ENCODE results near the gene LRRC49.

The LRRC49 gene

DNA sequence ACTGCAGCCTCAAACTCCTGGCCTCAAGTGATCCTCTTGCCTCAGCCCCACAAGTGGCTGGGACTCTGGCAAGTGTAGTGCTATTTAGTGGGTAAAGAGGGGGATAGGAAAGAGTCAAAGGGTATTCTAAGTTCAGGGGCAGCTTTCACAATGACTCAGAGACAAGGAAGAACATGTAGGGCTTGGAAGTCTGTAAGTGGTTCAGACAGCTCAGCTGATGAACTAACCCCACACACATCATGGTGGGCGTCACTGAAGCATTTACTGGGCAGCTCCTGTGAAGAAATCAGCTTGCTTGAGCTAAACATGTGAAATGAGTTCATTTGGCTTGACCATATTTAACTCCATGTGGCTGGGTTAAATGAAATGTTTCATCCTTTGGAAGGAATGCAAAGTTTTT lies 188.1 kb downstream of the LRRC49 start:
- no peak for TF ChIP-seq POLR2A (IDR thresholded peaks at IDR 0.05; ENCODE audit: low read depth, low read length)
- FAIRE-seq: no peak
- no peak for DNase-seq (ENCODE audit: insufficient read length, low spot score)

DNA sequence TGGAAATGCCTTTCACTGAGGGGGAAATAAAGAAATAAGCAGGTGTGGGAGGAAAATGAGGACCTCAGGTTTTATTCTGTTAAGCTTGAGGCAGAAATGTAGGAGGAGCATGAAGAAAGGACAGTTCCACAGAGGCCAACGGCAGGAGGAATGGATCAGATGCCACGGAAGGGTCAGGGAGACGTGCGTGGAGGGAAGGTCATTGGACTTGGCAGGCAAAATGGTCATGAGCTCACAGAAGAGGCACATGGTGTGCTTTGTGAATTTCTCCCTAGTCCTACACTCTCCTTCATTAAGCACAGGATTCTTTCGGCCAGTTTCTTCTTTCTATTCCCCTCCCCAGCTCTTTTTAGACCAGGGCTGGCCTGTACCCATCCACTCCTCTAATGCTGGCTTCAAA lies 190.2 kb downstream of the LRRC49 start:
- TF ChIP-seq POLR2A (IDR thresholded peaks at IDR 0.05; ENCODE audit: low read depth, low read length): no peak
- FAIRE-seq: no peak
- DNase-seq (ENCODE audit: insufficient read length, low spot score): no peak

DNA sequence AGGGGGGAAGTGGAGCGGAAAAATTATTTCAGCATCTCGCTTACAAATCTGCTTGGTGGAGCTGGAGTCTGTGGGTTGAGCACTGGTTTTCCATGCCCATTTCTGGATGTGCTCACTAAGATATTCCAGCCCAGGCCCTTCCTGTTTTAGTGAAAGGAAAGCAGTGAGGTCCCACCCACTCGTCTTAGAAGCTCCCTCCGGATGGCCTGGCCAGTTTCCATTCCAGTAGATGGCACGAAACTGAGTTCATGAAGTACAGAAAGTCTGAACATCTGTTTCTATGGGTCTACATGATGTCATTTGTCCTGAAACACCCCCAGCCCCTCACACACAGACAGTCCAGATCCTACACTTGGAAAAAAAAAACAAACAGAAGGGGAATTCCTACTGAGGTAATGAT lies 190.7 kb downstream of the LRRC49 start:
- FAIRE-seq (no peak), DNase-seq (ENCODE audit: insufficient read length, low spot score) (no peak)
- TF ChIP-seq POLR2A (IDR thresholded peaks at IDR 0.05; ENCODE audit: low read depth, low read length): no peak

DNA sequence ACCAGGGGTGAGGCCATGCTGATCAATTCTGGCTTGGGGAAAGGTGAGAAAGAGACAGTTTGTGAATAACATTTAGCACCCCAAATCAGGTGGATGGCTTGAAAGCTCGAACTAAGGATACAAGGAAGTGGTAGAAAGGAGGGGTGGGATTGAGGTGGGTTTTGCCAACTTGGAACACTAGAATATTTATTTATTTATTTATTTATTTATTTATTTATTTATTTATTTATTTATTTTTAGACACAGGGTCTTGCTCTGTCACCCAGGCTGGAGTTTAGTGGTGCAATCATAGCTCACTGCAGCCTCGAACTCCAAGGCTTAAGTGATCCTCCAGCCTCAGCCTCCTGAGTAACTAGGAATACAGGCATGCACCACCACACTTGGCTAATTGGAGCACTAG lies 191.6 kb downstream of the LRRC49 start:
- no peak for FAIRE-seq
- TF ChIP-seq POLR2A (IDR thresholded peaks at IDR 0.05; ENCODE audit: low read depth, low read length): no peak

DNA sequence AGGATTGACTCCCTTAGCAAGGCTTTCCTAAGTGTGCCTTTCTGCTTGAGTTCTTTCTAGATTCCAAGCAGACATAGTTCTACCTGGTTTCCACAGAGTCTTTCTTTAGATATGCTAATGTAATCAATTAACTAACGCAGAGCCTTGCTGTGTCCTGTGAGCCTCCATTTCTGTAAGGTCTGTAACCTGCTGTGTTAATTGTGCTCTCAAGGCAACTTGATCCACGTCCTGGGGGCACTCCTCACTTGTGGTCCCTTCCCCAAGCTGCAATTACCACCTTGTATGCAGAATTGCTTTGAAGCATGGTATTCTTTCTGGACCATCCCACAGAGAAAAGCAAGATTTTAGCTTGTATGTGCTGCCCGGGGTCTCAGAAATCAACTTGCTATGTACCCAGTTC lies 193.2 kb downstream of the LRRC49 start:
- DNase-seq (ENCODE audit: insufficient read length, low spot score): no peak
- TF ChIP-seq POLR2A (IDR thresholded peaks at IDR 0.05; ENCODE audit: low read depth, low read length): no peak
- no peak for FAIRE-seq

More for the DNA sequence above, 191.6 kb downstream of the LRRC49 start:
- DNase-seq (ENCODE audit: insufficient read length, low spot score): no peak

DNA sequence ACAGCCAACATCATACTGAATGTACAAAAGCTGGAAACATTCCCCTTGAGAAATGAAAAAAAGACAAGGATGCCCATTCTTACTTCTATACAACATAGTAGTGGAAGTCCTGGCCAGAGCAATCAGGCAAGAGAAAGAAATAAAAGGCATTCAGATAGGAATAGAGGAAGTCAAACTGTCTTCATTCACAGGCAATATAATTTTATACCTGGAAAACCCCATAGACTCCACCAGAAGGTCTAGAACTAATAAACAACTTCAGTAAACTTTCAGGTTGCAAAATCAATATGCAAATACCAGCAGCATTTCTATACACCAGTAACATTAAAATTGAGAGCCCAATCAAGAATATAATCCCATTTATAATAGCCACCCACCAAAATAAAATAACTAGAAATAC lies 195.5 kb downstream of the LRRC49 start:
- DNase-seq (ENCODE audit: insufficient read length, low spot score): no peak
- FAIRE-seq: no peak
- no peak for TF ChIP-seq POLR2A (IDR thresholded peaks at IDR 0.05; ENCODE audit: low read depth, low read length)

DNA sequence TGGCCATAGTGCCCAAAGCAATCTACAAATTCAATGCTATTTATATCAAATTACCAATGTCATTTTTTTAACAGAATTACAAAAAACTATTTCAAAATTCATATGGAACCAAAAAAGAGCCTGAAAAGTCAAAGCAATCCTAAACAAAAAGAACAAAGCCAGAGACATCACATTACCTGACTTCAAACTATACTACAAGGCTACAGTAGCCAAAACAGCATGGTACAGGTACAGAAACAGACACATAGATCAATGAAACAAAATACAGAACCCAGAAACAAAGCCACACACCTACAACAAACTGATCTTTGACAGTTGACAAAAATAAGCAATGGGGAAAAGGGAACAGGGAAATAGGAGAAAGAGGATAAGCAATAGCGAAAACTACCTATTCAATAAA lies 196.1 kb downstream of the LRRC49 start:
- TF ChIP-seq POLR2A (IDR thresholded peaks at IDR 0.05; ENCODE audit: low read depth, low read length): no peak
- no peak for FAIRE-seq
- DNase-seq (ENCODE audit: insufficient read length, low spot score): no peak

DNA sequence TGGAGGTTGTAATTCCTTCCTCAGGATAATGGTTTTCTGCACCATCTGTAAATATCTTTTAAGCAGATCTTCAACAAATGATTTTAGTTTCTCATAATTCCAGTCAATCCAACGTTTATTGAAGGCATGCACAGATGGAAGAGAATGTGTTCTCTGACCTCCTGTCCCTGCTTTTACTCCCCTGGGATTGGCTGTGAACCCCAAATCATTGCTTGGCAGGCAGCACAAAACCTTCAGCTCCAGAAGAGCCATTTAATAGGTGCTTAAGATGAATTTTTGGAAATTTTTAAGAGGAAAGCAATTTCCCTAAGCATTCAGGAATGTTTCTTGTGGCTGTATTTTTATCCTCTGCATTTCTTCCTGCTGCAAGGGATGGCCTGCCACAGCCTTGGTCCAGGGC lies 197.2 kb downstream of the LRRC49 start:
- TF ChIP-seq POLR2A (IDR thresholded peaks at IDR 0.05; ENCODE audit: low read depth, low read length): no peak
- DNase-seq (ENCODE audit: insufficient read length, low spot score): no peak
- FAIRE-seq: no peak

DNA sequence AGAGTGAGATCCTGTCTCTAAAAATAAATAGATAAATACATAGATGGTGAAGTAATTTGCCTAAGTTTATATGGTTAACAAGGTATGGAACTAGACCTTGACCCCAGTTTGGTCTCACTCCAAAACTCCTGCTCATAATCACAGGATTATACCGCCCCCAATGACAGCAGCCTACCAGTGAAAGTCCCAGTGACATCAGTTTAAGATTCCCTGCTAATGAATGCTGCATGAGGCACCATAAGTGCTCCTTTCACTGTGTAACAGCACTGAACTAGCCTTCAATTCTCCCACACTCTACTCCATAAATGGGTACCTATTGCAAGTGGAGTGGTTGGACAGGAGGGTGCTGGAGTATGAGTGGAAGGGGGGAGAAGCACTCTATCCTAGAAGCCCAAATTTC lies 199.0 kb downstream of the LRRC49 start:
- DNase-seq (ENCODE audit: insufficient read length, low spot score) (no peak), FAIRE-seq (no peak)
- no peak for TF ChIP-seq POLR2A (IDR thresholded peaks at IDR 0.05; ENCODE audit: low read depth, low read length)

DNA sequence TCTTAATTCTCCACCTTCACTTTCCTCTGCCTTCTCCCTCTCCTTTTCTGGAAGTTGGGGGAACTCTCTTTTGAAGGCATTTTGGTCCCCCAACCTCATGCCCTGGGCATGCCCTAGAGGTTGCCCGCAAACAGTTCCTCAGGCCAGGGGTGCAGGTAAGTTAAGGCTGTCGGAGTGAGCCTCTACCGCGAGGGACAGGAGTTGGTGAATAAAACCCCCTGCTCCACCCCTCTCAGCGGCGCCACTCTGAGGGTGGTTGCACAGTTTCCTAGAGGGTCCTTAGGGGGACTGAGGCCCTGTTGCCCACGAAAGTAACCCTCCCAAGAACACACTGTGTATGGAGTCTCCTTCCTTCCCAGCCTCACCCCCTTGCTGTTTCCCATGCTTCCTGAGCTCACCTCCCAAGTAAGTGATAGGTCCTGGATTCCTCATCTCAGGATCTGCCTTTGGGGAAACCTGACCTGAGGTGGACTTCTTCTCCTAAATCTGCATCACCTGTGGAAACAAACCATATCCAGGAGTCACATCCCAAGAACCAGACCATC lies 199.5 kb downstream of the LRRC49 start:
- TF ChIP-seq POLR2A (IDR thresholded peaks at IDR 0.05; ENCODE audit: low read depth, low read length): no peak
- DNase-seq (ENCODE audit: insufficient read length, low spot score): no peak
- FAIRE-seq: no peak

DNA sequence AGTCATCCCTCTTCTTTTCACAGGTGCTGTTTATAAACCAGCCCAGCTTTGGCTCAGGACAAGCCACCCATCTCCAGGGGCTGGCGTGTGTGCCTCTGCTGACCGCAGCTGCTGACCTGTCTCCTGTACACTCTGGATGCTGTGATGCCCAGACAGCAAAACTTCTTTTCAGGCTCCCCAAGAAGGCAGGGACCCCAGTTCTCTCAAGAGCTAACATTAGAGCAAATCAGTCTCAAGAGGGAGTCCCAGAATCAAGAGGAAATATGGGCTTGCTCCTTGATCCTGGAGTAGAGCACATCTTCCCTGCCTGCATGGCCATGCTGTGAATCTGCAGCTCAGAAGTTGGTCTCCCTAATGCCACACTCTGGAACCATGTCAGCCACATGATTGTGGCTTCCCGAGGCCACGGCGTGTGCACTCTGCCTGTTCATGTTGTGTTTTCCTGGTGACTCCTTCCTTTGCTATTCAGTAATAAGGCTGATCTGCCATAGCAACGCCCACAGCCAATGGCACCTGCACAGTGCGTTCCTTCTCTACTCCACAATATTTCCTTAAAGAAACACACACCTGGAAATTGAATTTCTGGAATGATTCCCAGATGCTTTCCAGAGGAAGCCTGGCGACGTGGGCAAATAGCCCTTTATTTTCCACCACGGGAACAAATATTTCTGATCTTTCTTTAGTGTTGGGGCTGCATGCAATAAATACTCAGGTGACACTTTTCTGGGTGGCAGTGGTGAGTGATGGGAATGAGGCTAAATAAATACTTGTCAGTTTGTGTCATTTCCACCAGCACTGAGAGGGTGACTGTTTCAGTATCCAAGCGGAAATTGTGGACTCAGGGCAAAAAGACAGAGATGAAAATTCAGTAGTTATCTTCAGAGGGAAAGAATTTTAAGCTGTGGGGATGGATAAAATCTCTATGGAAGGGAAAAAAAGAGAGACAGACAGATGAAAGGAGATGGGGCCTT lies 200.7 kb downstream of the LRRC49 start:
- peak; percentile 54 for DNase-seq (ENCODE audit: insufficient read length, low spot score)
- FAIRE-seq: peak; percentile 20
- no peak for TF ChIP-seq POLR2A (IDR thresholded peaks at IDR 0.05; ENCODE audit: low read depth, low read length)

DNA sequence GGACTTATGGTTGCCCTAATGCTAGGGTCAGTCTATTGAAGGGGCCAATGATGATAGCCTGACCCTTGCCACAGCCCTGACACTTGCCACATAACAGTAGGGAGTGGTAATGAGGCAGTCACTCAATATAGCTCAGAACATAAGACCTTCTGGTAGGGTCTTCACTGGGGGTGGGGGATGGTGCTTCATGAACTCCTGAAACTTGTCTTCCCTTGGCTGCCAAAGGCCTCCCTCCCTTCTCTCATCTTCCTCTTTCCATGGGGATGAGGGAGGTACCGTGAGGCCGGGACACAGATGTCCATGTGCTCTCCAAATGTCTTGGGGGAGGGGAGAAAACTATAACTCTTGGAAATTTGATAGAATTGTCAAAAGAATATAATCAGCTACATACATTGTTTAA lies 201.5 kb downstream of the LRRC49 start:
- no peak for TF ChIP-seq POLR2A (IDR thresholded peaks at IDR 0.05; ENCODE audit: low read depth, low read length)
- DNase-seq (ENCODE audit: insufficient read length, low spot score) (no peak), FAIRE-seq (no peak)

DNA sequence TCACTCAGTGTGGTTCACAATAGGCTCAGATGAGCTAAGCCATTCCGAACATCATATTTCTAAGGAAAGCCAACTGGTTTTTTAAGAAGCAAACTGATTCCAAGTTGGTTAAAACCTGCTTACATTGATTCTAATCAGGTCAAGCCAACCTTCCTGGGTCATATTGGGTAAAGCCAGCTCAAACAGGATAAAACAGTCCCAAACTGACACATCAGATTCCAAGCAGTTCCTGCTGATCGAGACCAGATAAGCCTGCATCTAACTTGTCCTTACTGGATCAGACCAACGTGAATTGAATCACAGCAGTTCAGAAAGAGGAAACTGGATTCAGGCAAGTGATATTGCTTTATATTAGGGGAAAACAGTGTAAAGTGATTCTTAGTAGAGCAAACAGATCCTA lies 204.1 kb downstream of the LRRC49 start:
- DNase-seq (ENCODE audit: insufficient read length, low spot score) (no peak), FAIRE-seq (no peak)

DNA sequence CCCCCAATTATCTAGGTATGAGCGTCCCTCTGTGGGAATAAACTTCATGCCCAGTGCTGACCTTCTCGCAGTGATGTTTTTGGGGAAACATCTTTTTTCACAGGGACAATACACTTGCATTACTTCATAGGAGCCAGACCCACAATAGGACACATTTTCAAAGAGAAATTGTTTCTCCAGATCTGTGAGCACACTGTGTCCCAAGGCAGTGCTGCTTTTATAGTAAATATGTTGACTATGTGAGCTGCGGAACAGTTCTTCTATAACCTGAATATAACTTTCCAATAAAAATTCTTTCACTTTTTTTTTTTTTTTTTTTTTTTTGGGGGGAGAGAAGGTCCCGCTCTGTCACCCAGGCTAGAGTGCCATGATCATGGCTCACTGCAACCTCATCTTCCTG lies 205.3 kb downstream of the LRRC49 start:
- no peak for FAIRE-seq

More for the DNA sequence above, 204.1 kb downstream of the LRRC49 start:
- no peak for TF ChIP-seq POLR2A (IDR thresholded peaks at IDR 0.05; ENCODE audit: low read depth, low read length)

DNA sequence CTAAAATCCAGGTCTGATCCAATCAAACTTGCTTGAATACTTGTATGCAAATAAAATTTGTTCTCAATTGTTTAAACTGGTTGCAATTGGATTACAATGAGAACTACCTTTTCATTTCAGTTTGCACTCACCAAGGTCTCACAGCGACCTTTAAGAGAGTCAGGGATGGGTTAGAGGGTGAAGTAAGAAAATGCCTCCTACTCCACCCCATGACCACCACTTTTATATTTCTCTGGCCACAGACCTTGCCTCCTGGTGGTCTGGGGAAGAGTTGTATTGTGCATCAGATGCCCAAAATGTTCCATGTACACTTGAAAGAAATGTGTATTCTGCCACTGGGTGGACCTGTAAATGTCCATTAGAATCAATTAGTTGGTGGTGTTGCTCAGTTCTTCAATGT lies 206.3 kb downstream of the LRRC49 start:
- no peak for TF ChIP-seq POLR2A (IDR thresholded peaks at IDR 0.05; ENCODE audit: low read depth, low read length)
- FAIRE-seq (no peak), DNase-seq (ENCODE audit: insufficient read length, low spot score) (no peak)

More for the DNA sequence above, 205.3 kb downstream of the LRRC49 start:
- DNase-seq (ENCODE audit: insufficient read length, low spot score): no peak
- no peak for TF ChIP-seq POLR2A (IDR thresholded peaks at IDR 0.05; ENCODE audit: low read depth, low read length)

All from H54 (cell line).